ENCODE results near the gene MMRN2.

- TF ChIP-seq EGR1 (IDR thresholded peaks at IDR 0.05; ENCODE audit: borderline replicate concordance, low read depth, low read length): no peak
- no peak for TF ChIP-seq GABPA (IDR thresholded peaks at IDR 0.05; ENCODE audit: borderline replicate concordance, insufficient read depth, low read length)
- TF ChIP-seq CREB1 (IDR thresholded peaks at IDR 0.05): no peak
- no peak for TF ChIP-seq TAF1 (IDR thresholded peaks at IDR 0.05; ENCODE audit: low read depth, low read length)
- TF ChIP-seq, protein P1, sequence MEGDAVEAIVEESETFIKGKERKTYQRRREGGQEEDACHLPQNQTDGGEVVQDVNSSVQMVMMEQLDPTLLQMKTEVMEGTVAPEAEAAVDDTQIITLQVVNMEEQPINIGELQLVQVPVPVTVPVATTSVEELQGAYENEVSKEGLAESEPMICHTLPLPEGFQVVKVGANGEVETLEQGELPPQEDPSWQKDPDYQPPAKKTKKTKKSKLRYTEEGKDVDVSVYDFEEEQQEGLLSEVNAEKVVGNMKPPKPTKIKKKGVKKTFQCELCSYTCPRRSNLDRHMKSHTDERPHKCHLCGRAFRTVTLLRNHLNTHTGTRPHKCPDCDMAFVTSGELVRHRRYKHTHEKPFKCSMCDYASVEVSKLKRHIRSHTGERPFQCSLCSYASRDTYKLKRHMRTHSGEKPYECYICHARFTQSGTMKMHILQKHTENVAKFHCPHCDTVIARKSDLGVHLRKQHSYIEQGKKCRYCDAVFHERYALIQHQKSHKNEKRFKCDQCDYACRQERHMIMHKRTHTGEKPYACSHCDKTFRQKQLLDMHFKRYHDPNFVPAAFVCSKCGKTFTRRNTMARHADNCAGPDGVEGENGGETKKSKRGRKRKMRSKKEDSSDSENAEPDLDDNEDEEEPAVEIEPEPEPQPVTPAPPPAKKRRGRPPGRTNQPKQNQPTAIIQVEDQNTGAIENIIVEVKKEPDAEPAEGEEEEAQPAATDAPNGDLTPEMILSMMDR (IDR thresholded peaks at IDR 0.05; ENCODE audit: control extremely low read depth in 1 of 3, insufficient read depth in 1 of 3, low read depth in 1 of 3, low read length in 3 of 3): no peak
- no peak for TF ChIP-seq CEBPB (IDR thresholded peaks at IDR 0.05; ENCODE audit: low read depth, low read length)
- TF ChIP-seq EP300 (IDR thresholded peaks at IDR 0.05; ENCODE audit: borderline replicate concordance in 1 of 2, low read depth in 2 of 2, low read length in 2 of 2): no peak
Measured at GRCh38 chr10:86979296-86979818, 21.9 kb upstream of the MMRN2 start.
